ENCODE measurements around the gene GHR. TPM values are rescaled to one million over a fixed set of nuclear protein-coding genes. Genes with fewer than 3 reads are reported as not detected.

The GHR gene
- total and polyA plus RNA-seq, 2 of the 8 experiments (the other 6 are each of a cell fraction or from before 2014, with no cell fraction given) = 0.15 to 0.19 TPM

DNA sequence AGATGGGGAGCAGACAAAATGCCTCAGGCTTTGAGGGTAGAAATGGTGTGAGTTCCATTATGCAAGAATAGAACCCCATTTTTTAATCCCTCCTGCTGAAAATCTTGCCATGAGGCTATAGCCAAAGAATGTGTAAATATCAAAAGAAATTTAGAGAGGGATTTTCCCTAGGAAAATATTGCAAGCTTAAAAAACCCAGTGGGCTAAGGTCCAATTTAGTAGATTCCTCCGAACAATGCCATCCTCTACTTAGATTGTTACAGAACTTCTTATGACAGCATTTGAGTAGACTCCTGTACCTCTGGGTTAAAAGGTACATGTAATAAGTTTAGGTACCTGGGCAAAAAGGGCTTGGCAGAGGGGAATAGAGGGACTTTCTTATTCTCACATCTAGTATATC lies 138.4 kb downstream of the GHR start:
- 94% methylated on average over 1 of the region's 1 CpG; no CpG with 5 or more reads in 1 of the 2 experiments for WGBS, 2 experiments (ENCODE audit: extremely low coverage in 1 of 2, insufficient coverage in 1 of 2, insufficient read length in 1 of 2, insufficient replicate concordance in 2 of 2, low coverage in 1 of 2, low lambda C conversion rate in 2 of 2, missing lambda C conversion rate in 1 of 2)
- Histone ChIP-seq H4K20me1 (replicated peaks in 1 of 2; ENCODE audit: control insufficient read depth in 1 of 2, insufficient read depth in 2 of 2, low read length in 2 of 2) (no peaks in the 10 kb centered on the region), H3K27ac (ENCODE audit: low read depth, low read length) (no peak overlapping the region), H3K27me3 (replicated peaks in 1 of 4; ENCODE audit: control insufficient read depth in 3 of 4, extremely low read depth in 1 of 4, insufficient read depth in 3 of 4, low read length in 3 of 4) (no peaks in the 10 kb centered on the region), H2BK12ac (ENCODE audit: low read depth, low read length) (no peak overlapping the region), H3K4me3 (ENCODE audit: extremely low read depth in 1 of 4, insufficient read depth in 2 of 4, low read depth in 3 of 4, low read length in 4 of 4) (no peak overlapping the region), H3K9me3 (ENCODE audit: insufficient read depth in 2 of 2, low read depth in 1 of 2, low read length in 1 of 2) (no peaks in the 10 kb centered on the region), H3K18ac (ENCODE audit: extremely low read depth, low read length) (no peak overlapping the region), H3K23ac (ENCODE audit: insufficient read length) (no peak overlapping the region), H3K23me2 (ENCODE audit: low read depth, low read length) (no peaks in the 10 kb centered on the region), H2BK120ac (replicated peaks; ENCODE audit: low read depth, low read length) (no peak overlapping the region), H2BK5ac (ENCODE audit: low read depth, low read length) (no peak overlapping the region), H3K14ac (ENCODE audit: insufficient read length) (no peak overlapping the region), H4K8ac (ENCODE audit: extremely low read depth, insufficient read depth, low read length) (no peak overlapping the region), H2AFZ (ENCODE audit: low read length) (no peak overlapping the region), H3K79me1 (ENCODE audit: low read depth, low read length) (no peaks in the 10 kb centered on the region), H3K36me3 (ENCODE audit: control insufficient read depth in 2 of 4, insufficient read depth in 4 of 4, low read length in 3 of 4) (no peaks in the 10 kb centered on the region), H3K9ac (replicated peaks in 1 of 4; ENCODE audit: extremely low read depth in 1 of 4, low read depth in 3 of 4, low read length in 3 of 4) (no peak overlapping the region), H2BK15ac (ENCODE audit: low read length) (no peak overlapping the region), H4K91ac (replicated peaks; ENCODE audit: insufficient read length, low read length) (no peak overlapping the region), H4K5ac (ENCODE audit: insufficient read length, low read depth, low read length) (no peak overlapping the region), H3K56ac (replicated peaks; ENCODE audit: insufficient read length, low read depth, low read length) (no peak overlapping the region), H2AK5ac (ENCODE audit: low read depth, low read length) (no peak overlapping the region), H2BK20ac (ENCODE audit: low read length) (no peak overlapping the region), H3K4me1 (replicated peaks in 1 of 4; ENCODE audit: control insufficient read depth in 3 of 4, insufficient read depth in 4 of 4, low read length in 3 of 4) (no peaks in the 10 kb centered on the region), H3K4me2 (ENCODE audit: insufficient read depth in 1 of 2, low read depth in 2 of 2, low read length in 2 of 2) (no peak overlapping the region), H3K4ac (replicated peaks; ENCODE audit: insufficient read length, low read depth, low read length) (no peak overlapping the region), H3K79me2 (ENCODE audit: control insufficient read depth in 1 of 2, insufficient read depth in 2 of 2, low read length in 2 of 2) (no peaks in the 10 kb centered on the region)
- DNase-seq (ENCODE audit: low read depth in 1 of 2, low spot score in 2 of 2) (no peak), FAIRE-seq (no peak)
- CTCF ChIA-PET (ENCODE audit: partially characterized antibody) = interaction anchor here (2.2 kb wide), 1 partner anchor 22 kb away, joined by 9 read pairs; no protein-coding TSS in a partner anchor
- POLR2A ChIA-PET (ENCODE audit: partially characterized antibody) = no interaction called here
- TF ChIP-seq SIRT6 (IDR thresholded peaks at IDR 0.05; ENCODE audit: low read length) (no peak), ASH2L (IDR thresholded peaks at IDR 0.05; ENCODE audit: low read length) (no peak), TCF12 (IDR thresholded peaks at IDR 0.05; ENCODE audit: low read depth, low read length) (no peak), CBX5 (IDR thresholded peaks at IDR 0.05; ENCODE audit: low read depth, low read length) (no peak), TAF7 (optimal IDR thresholded peaks at IDR 0.05; ENCODE audit: borderline replicate concordance, low read depth, low read length) (no peak), EZH2 (IDR thresholded peaks at IDR 0.05; ENCODE audit: low read depth, low read length, severe bottlenecking) (no peak), FOSL1 (IDR thresholded peaks at IDR 0.05; ENCODE audit: insufficient read depth, low read depth, low read length) (no peak), BACH1 (IDR thresholded peaks at IDR 0.05; ENCODE audit: low read length) (no peak), SAP30 (IDR thresholded peaks at IDR 0.05; ENCODE audit: insufficient read depth, insufficient replicate concordance, low read length) (no peak), POU5F1 (IDR thresholded peaks at IDR 0.05; ENCODE audit: low read depth, low read length) (no peak)

Measured in H1 (cell line).